CD14-positive monocyte (primary cell): ENCODE results near the gene PCDH8. TPM values are rescaled to one million over a fixed set of nuclear protein-coding genes. Genes with fewer than 3 reads are reported as not detected.
A peak's percentile ranks its signal among the peaks of the same experiment; 100 is the strongest.

Source experiments
- DNase-seq, 3 donors: peaks; one replicate each; pipeline ENCODE4 v3.0.0-alpha.2; 2011 to 2022
- H2AFZ ChIP-seq: 2 replicates; pipeline ENCODE4 v1.6.0; 2012; ENCODE audit warnings: mild to moderate bottlenecking, low read depth, low read length, inconsistent platforms; ENCODE audit not compliant: insufficient read depth, poor library complexity, severe bottlenecking
- H3K27ac ChIP-seq, 2 donors: 1 replicate in 1 of 2; 2 replicates in 1 of 2; pipeline ENCODE4 v1.5.1; 2012 to 2013; ENCODE audit warnings: low read length in 2 of 2, control low read depth in 1 of 2, inconsistent platforms in 1 of 2, low read depth in 1 of 2, mild to moderate bottlenecking in 1 of 2
- H3K27me3 ChIP-seq, 2 donors: one replicate each; pipeline versions ENCODE4 v1.6.0 to v1.6.1; 2011 to 2013; ENCODE audit warnings: low read length in 2 of 2; ENCODE audit not compliant: control insufficient read depth in 2 of 2, insufficient read depth in 2 of 2
- H3K36me3 ChIP-seq, 2 donors: replicated peaks in 1 of 2; 1 replicate in 1 of 2; 2 replicates in 1 of 2; pipeline versions ENCODE4 v1.5.1 to v1.6.1; 2012 to 2013; ENCODE audit warnings: low read length in 2 of 2, control low read depth in 1 of 2, inconsistent platforms in 1 of 2, mild to moderate bottlenecking in 1 of 2; ENCODE audit not compliant: insufficient read depth in 2 of 2, control insufficient read depth in 1 of 2
- H3K4me1 ChIP-seq, 2 donors: 1 replicate in 1 of 2; 2 replicates in 1 of 2; pipeline versions ENCODE4 v1.5.1 to v1.6.1; 2012 to 2013; ENCODE audit warnings: low read length in 2 of 2, control low read depth in 1 of 2, inconsistent platforms in 1 of 2, mild to moderate bottlenecking in 1 of 2, moderate library complexity in 1 of 2; ENCODE audit not compliant: insufficient read depth in 2 of 2, control insufficient read depth in 1 of 2
- H3K4me2 ChIP-seq: replicated peaks from 2 replicates; pipeline ENCODE3; 2012; ENCODE audit warnings: low read length, moderate library complexity, mild to moderate bottlenecking; ENCODE audit not compliant: poor library complexity, severe bottlenecking; ENCODE audit errors: extremely low read depth
- H3K4me3 ChIP-seq, 3 experiments: fragments of 200-600 bp in 1 of 3; sonication (generic) in 1 of 3; replicated peaks in 1 of 3; 1 replicate in 2 of 3; 2 replicates in 1 of 3; pipeline ENCODE4 v1.5.1; 2011 to 2013; ENCODE audit warnings: low read length in 3 of 3, mild to moderate bottlenecking in 3 of 3, control low read depth in 2 of 3, low read depth in 2 of 3, inconsistent platforms in 1 of 3, moderate library complexity in 1 of 3
- H3K79me2 ChIP-seq: 2 replicates; pipeline ENCODE4 v1.6.0; 2012; ENCODE audit warnings: mild to moderate bottlenecking, control low read depth, inconsistent platforms, low read length, moderate library complexity; ENCODE audit not compliant: insufficient read depth
- H3K9ac ChIP-seq: 2 replicates; pipeline ENCODE4 v1.6.0; 2017; ENCODE audit warnings: low read length, mild to moderate bottlenecking; ENCODE audit not compliant: insufficient read depth, poor library complexity, severe bottlenecking
- H3K9me3 ChIP-seq, 2 donors: replicated peaks in 1 of 2; 1 replicate in 1 of 2; 2 replicates in 1 of 2; pipeline versions ENCODE4 v1.5.1 to v1.6.1; 2012 to 2013; ENCODE audit warnings: low read length in 2 of 2, control low read depth in 1 of 2; ENCODE audit not compliant: control insufficient read depth in 1 of 2, insufficient read depth in 1 of 2
- H4K20me1 ChIP-seq: 2 replicates; pipeline ENCODE4 v1.6.0; 2012; ENCODE audit warnings: mild to moderate bottlenecking, low read length, control low read depth, moderate library complexity; ENCODE audit not compliant: insufficient read depth
- H3K27ac Mint-ChIP-seq, 7 donors: one replicate each; pipeline ENCODE4 v1.8.0; 2020; ENCODE audit warnings: mild to moderate bottlenecking in 7 of 7, mixed read lengths in 7 of 7, moderate library complexity in 6 of 7, inconsistent platforms in 2 of 7
- H3K27me3 Mint-ChIP-seq, 3 donors: one replicate each; pipeline ENCODE4 v1.8.0; 2021 to 2022; ENCODE audit warnings: low read depth in 3 of 3, mild to moderate bottlenecking in 3 of 3, mixed read lengths in 3 of 3, moderate library complexity in 3 of 3, inconsistent platforms in 1 of 3
- H3K36me3 Mint-ChIP-seq, 2 donors: one replicate each; pipeline ENCODE4 v1.8.0; 2020; ENCODE audit warnings: mixed read lengths in 2 of 2, inconsistent platforms in 1 of 2, mild to moderate bottlenecking in 1 of 2
- H3K4me1 Mint-ChIP-seq: one replicate; pipeline ENCODE4 v1.8.0; 2020; ENCODE audit warnings: mild to moderate bottlenecking, mixed read lengths
- H3K4me3 Mint-ChIP-seq, 2 donors: one replicate each; pipeline ENCODE4 v1.8.0; 2020; ENCODE audit warnings: mild to moderate bottlenecking in 2 of 2, mixed read lengths in 2 of 2, moderate library complexity in 1 of 2
- H3K9me3 Mint-ChIP-seq, 7 donors: one replicate each; pipeline ENCODE4 v1.8.0; 2020 to 2022; ENCODE audit warnings: mixed read lengths in 7 of 7, mild to moderate bottlenecking in 6 of 7, moderate library complexity in 6 of 7, inconsistent platforms in 2 of 7
- WGBS: methylation state at CpG from one replicate; pipeline ENCODE4 v1.1.5; 2013; ENCODE audit warnings: missing lambda C conversion rate; ENCODE audit not compliant: insufficient coverage; 5-methylcytosine and 5-hydroxymethylcytosine counted together
- intact Hi-C, 2 donors: fragments of 100-400 bp; cut with micrococcal nuclease; formaldehyde crosslinking; loops; one replicate each; pipeline versions ENCODE4 v1.15.0 to v1.15.1; 2023
- polyA minus RNA-seq: library from RNA; depleted of rRNA, polyadenylated mRNA; stranded (reverse); fragments of >200 nt; gene quantifications from 2 replicates; pipeline ENCODE4 v1.2.3, GENCODE V29; 2012
- polyA plus RNA-seq, 3 donors: library from polyadenylated mRNA; depleted of rRNA in 1 of 3; unstranded in 2 of 3; stranded (reverse) in 1 of 3; fragments of 300-500 nt in 2 of 3; fragments of >200 nt in 1 of 3; fragmentation: Illumina TruSeq in 2 of 3; gene quantifications; 1 replicate in 2 of 3; 2 replicates in 1 of 3; pipeline ENCODE4 v1.2.3, GENCODE V29; 2012 to 2021
- total RNA-seq, 12 experiments: library from RNA in 1 of 12; stranded (reverse) in 1 of 12; fragments of 120-200 nt in 1 of 12; gene quantifications; one replicate each; pipeline ENCODE4 v1.2.4 and lab custom pipeline; 2013 to 2026; ENCODE audit warnings: mixed read lengths in 6 of 12, inconsistent platforms in 1 of 12
- TF ChIP-seq, protein P1 (sequence below): fragments of 200-600 bp; IDR thresholded peaks from one replicate; pipeline ENCODE4 v1.8.0; 2022; ENCODE audit warnings: antibody characterized with exemption, mild to moderate bottlenecking

PCDH8 gene, protein sequence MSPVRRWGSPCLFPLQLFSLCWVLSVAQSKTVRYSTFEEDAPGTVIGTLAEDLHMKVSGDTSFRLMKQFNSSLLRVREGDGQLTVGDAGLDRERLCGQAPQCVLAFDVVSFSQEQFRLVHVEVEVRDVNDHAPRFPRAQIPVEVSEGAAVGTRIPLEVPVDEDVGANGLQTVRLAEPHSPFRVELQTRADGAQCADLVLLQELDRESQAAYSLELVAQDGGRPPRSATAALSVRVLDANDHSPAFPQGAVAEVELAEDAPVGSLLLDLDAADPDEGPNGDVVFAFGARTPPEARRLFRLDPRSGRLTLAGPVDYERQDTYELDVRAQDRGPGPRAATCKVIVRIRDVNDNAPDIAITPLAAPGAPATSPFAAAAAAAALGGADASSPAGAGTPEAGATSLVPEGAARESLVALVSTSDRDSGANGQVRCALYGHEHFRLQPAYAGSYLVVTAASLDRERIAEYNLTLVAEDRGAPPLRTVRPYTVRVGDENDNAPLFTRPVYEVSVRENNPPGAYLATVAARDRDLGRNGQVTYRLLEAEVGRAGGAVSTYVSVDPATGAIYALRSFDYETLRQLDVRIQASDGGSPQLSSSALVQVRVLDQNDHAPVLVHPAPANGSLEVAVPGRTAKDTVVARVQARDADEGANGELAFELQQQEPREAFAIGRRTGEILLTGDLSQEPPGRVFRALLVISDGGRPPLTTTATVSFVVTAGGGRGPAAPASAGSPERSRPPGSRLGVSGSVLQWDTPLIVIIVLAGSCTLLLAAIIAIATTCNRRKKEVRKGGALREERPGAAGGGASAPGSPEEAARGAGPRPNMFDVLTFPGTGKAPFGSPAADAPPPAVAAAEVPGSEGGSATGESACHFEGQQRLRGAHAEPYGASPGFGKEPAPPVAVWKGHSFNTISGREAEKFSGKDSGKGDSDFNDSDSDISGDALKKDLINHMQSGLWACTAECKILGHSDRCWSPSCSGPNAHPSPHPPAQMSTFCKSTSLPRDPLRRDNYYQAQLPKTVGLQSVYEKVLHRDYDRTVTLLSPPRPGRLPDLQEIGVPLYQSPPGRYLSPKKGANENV
- not detected for total RNA-seq (2013)
- not detected for polyA plus RNA-seq
- 0.14 TPM in 1 of 2 replicates, not detected in the other for polyA minus RNA-seq
- 0 to 1.5 (median 0.08) reads per million in 11 experiments for total RNA-seq (lab: John Stamatoyannopoulos, UW)

DNA sequence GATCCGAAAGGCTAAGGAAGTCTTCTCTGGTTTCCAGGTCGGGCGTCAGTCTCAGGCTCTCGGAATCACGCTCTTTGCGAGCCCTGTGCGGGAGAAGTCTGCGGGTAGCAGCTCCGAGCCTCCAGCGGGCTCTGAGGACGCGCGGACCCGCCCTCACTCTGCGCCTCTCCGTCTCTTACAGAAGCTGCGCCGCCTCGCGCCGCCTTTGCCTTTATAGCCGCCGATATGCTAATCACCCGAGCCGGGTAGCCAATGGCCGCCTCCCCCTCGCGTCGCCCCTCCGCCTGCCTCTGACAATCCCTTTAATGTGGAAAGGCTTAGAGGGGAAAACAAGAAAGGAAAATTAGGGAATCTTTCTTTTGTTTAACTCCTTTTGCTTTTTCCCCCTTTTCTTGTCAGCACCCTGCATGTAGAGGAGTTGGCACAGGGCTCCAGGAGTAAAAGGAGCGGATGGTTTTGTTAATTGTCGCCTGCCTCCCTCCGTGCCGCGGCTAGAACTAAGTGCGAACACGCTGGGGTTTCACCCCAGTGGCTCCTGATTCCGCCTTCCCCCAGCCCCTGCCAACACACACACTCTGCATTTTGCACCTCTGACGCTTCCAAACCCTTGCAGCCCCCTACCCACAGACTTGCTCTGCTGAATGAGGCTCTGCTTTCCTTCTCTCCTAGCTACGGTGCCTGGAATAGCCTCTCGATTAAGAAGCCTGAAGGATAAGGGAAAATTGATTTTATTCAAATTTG is at the start of gene PCDH8:
TSS of gene PCDH8 (minus strand) at position 186 of the 741 bp plus-strand sequence. CDS start 204 bp downstream, outside the sequence.
- no peak for DNase-seq
- peaks cover 67 to 91% of the 10 kb centered on the region in 2 donors for H3K27me3 ChIP-seq
- peaks cover 9% of the 10 kb centered on the region in 2 donors for H3K36me3 Mint-ChIP-seq
- no peak within 1 kb of the TSS for H3K27ac ChIP-seq
- H3K4me1 Mint-ChIP-seq, result peaks cover 26% of the 10 kb centered on the region
- intact Hi-C loops, result no loop called here
- no peak within 1 kb of the TSS for H3K4me2 ChIP-seq
- H3K9me3 Mint-ChIP-seq, result peaks cover 12 to 55% (median 39%) of the 10 kb centered on the region in 7 donors
- H3K9me3 ChIP-seq, result peaks cover 20 to 51% of the 10 kb centered on the region in 2 donors
- H3K4me1 ChIP-seq, result peaks cover 21 to 30% of the 10 kb centered on the region in 2 donors
- 2% methylated on average over 28 of the region's 41 CpGs for WGBS
- peak within 1 kb of the TSS in 1 of 2 donors; percentile 93 for H3K4me3 Mint-ChIP-seq
- no peaks in the 10 kb centered on the region for H3K79me2 ChIP-seq
- H3K9ac ChIP-seq, result no peak within 1 kb of the TSS
- TF ChIP-seq, protein P1, sequence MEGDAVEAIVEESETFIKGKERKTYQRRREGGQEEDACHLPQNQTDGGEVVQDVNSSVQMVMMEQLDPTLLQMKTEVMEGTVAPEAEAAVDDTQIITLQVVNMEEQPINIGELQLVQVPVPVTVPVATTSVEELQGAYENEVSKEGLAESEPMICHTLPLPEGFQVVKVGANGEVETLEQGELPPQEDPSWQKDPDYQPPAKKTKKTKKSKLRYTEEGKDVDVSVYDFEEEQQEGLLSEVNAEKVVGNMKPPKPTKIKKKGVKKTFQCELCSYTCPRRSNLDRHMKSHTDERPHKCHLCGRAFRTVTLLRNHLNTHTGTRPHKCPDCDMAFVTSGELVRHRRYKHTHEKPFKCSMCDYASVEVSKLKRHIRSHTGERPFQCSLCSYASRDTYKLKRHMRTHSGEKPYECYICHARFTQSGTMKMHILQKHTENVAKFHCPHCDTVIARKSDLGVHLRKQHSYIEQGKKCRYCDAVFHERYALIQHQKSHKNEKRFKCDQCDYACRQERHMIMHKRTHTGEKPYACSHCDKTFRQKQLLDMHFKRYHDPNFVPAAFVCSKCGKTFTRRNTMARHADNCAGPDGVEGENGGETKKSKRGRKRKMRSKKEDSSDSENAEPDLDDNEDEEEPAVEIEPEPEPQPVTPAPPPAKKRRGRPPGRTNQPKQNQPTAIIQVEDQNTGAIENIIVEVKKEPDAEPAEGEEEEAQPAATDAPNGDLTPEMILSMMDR, result no peak
- no peaks in the 10 kb centered on the region for H3K36me3 ChIP-seq
- no peaks in the 10 kb centered on the region for H4K20me1 ChIP-seq
- H2AFZ ChIP-seq, result no peak within 1 kb of the TSS
- H3K27ac Mint-ChIP-seq, result no peak within 1 kb of the TSS
- no peak within 1 kb of the TSS for H3K4me3 ChIP-seq
- peaks cover 75 to 95% (median 88%) of the 10 kb centered on the region in 3 donors for H3K27me3 Mint-ChIP-seq
